ENCODE measurements around the gene SYNGAP1. TPM values are rescaled to one million over a fixed set of nuclear protein-coding genes. Genes with fewer than 3 reads are reported as not detected.

The SYNGAP1 gene
- total RNA-seq, 2 donors from 2014 or later, result 3.6 to 10.1 TPM

DNA sequence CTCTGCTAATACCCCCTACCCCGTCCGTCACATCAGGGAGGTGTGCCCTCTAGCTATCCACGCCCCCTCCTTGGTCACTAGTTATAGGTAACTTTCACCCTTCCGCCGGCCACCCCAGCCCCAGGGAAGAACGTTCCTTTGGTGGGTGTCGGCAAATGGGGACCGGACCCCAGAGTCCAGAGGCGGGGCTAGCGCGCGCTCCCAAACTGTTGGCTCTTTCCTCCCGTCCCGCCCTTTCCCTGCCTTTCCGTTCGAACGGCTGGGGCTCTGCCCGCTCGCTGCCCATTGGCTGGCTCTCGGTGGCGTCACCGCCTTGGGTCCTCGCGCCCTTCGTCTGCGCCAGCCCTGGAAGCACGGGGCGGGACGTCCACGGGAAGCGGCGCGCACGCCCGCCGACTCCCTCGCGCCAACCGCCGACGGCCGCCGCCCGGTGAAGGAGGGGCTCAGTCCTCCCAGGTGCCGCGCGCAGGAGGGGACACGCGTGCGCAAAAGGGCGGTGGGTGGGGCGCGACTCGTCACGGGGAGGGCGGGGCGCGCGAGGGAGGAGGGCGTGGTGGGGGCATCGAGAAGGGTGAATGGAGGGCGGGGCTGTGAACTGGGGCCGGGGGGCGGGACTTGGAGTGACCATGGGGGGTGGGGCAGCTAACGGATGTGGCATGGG is 9.7 kb upstream of the SYNGAP1 start:
- H3K4me3 ChIP-seq, result peak overlapping the region; percentile 91 to 95
- peak overlapping the region; percentile 98 to 100 for H3K27ac ChIP-seq
- TF ChIP-seq, protein P1, sequence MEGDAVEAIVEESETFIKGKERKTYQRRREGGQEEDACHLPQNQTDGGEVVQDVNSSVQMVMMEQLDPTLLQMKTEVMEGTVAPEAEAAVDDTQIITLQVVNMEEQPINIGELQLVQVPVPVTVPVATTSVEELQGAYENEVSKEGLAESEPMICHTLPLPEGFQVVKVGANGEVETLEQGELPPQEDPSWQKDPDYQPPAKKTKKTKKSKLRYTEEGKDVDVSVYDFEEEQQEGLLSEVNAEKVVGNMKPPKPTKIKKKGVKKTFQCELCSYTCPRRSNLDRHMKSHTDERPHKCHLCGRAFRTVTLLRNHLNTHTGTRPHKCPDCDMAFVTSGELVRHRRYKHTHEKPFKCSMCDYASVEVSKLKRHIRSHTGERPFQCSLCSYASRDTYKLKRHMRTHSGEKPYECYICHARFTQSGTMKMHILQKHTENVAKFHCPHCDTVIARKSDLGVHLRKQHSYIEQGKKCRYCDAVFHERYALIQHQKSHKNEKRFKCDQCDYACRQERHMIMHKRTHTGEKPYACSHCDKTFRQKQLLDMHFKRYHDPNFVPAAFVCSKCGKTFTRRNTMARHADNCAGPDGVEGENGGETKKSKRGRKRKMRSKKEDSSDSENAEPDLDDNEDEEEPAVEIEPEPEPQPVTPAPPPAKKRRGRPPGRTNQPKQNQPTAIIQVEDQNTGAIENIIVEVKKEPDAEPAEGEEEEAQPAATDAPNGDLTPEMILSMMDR (IDR thresholded peaks at IDR 0.05), result no peak
- peaks cover 30% of the 10 kb centered on the region for H3K36me3 ChIP-seq
- peaks cover 0 to 27% of the 10 kb centered on the region in 2 donors for H3K4me1 ChIP-seq
- no peaks in the 10 kb centered on the region for H3K27me3 ChIP-seq
- peak; percentile 98 for DNase-seq (ENCODE audit: low spot score)
- H3K9me3 ChIP-seq, result no peaks in the 10 kb centered on the region

DNA sequence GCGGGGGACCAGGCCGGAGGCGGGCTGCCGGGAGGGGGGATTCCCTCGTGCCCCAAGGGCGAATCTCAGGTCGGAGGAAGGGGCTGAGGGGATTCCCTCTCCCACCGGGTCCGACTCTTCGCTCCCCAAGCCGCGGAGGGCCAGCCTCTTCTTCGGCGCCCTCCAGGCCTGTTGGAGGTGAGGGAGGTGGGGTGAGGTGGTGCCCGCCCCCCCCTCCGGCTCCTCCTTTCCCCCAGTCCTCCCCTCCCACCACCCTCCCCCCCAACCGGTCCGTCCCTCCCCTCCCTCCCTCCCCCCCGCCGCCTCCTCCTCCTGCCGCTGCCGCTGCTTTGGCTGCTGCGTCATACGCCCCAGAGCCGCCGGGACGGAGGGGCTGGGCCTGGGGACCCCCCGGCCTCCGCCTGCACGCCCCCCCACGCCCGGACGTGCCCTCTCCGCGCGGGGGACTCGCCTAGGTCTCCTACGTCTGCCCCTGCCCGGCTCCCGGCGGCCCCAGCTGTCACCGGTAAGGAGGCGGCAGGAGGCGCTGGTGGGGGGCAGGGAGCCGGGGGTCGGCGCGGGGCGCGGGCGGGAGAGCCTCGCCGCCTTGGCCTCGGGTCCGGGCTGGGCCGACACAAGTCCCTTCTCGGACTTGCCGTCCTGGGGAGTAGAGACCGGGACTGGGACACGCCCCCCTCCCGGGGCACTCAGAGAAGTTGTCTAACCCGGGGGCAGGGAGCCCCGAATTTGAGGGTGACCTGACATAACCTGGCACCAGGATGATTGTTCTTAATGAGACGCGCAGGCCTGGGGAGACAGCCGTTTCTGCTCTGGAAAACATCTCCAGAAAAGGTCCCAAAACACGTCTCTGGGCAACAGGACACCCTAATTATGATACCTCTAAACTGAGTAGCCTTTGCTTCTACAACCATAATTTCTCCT is 8.9 kb upstream of the SYNGAP1 start, which contains the start of gene PHF1:
Gene PHF1, plus strand, starts transcription at position 304 of the 921 bp plus-strand sequence. CDS start 1,250 bp downstream, outside the sequence.
- no peaks in the 10 kb centered on the region for H3K9me3 ChIP-seq
- TF ChIP-seq, protein P1 (IDR thresholded peaks at IDR 0.05), result no peak
- H3K27me3 ChIP-seq, result no peaks in the 10 kb centered on the region
- peak within 1 kb of the TSS; percentile 98 to 100 for H3K27ac ChIP-seq
- H3K4me1 ChIP-seq, result peaks cover 0 to 30% of the 10 kb centered on the region in 2 donors
- DNase-seq (ENCODE audit: low spot score), result no peak
- H3K36me3 ChIP-seq, result peaks cover 37% of the 10 kb centered on the region
- H3K4me3 ChIP-seq, result peak within 1 kb of the TSS; percentile 91 to 95

DNA sequence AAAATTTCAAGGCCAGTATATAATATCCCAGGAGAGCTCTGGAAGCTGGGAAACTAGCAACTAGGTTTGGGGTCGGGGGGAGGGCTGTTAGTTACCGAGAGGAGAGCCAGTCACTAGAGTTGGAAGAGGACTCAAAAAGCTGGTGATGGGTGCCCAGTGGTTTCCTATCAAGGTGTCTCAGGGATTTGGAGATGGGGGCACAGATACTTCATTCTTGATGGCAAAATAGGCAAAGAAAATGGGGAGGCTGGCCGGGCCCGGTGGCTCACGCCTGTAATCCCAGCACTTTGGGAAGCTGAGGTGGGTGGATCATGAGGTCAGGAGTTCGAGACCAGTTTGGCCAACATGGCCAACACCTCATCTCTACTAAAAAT is 8.2 kb upstream of the SYNGAP1 start:
- H3K27me3 ChIP-seq, result no peaks in the 10 kb centered on the region
- DNase-seq (ENCODE audit: low spot score), result no peak
- H3K4me1 ChIP-seq, result peaks cover 0 to 37% of the 10 kb centered on the region in 2 donors
- H3K27ac ChIP-seq, result peak overlapping the region; percentile 98 to 100
- peaks cover 39% of the 10 kb centered on the region for H3K36me3 ChIP-seq
- peak overlapping the region; percentile 91 to 95 for H3K4me3 ChIP-seq
- TF ChIP-seq, protein P1 (IDR thresholded peaks at IDR 0.05), result no peak
- H3K9me3 ChIP-seq, result no peaks in the 10 kb centered on the region

- Histone ChIP-seq H3K27ac (peak overlapping the region; percentile 98 to 100), H3K36me3 (peaks cover 39% of the 10 kb centered on the region), H3K4me1 (peaks cover 0 to 44% of the 10 kb centered on the region in 2 donors), H3K9me3 (no peaks in the 10 kb centered on the region), H3K4me3 (no peak overlapping the region), H3K27me3 (no peaks in the 10 kb centered on the region)
- DNase-seq (ENCODE audit: low spot score), result no peak
- TF ChIP-seq, protein P1 (IDR thresholded peaks at IDR 0.05), result no peak
These were observed 7.5 kb upstream of the SYNGAP1 start for GRCh38 chr6:33412140-33413009.

Measured in right atrium auricular region (tissue), 2 donors.